GM19035 (cell line): Measurements from ENCODE around the gene LUC7L3.
"Not testable (repeated sequence)": the region's sequence is repeated elsewhere in the genome, so short reads cannot be mapped to it uniquely, and the experiment has no call there.

Experiments used
- ATAC-seq: cut with Tn5 transposase; IDR thresholded peaks from one replicate; pipeline ENCODE4 v1.9.1; 2021; ENCODE audit not compliant: unreplicated experiment

Gene LUC7L3

GRCh38 chr17:50781167-50781566, 61.8 kb downstream of the LUC7L3 start:
- no peak for ATAC-seq

- no peak for ATAC-seq
Observed at GRCh38 chr17:50783193-50783660, 63.8 kb downstream of the LUC7L3 start.

GRCh38 chr17:50783905-50784304, 64.5 kb downstream of the LUC7L3 start:
- ATAC-seq: no peak

GRCh38 chr17:50785126-50785525, 65.7 kb downstream of the LUC7L3 start:
- no peak for ATAC-seq

- ATAC-seq: no peak
Observed at GRCh38 chr17:50785946-50786570, 66.7 kb downstream of the LUC7L3 start.

- no peak for ATAC-seq
Observed at GRCh38 chr17:50787106-50787505, 67.7 kb downstream of the LUC7L3 start.

- no peak for ATAC-seq
Observed at GRCh38 chr17:50790618-50791017, 71.2 kb downstream of the LUC7L3 start.

GRCh38 chr17:50792132-50792531, 72.7 kb downstream of the LUC7L3 start:
- no peak for ATAC-seq

GRCh38 chr17:50793007-50793406, 73.6 kb downstream of the LUC7L3 start:
- ATAC-seq: no peak

GRCh38 chr17:50794361-50794760, 75.0 kb downstream of the LUC7L3 start:
- no peak for ATAC-seq

GRCh38 chr17:50797135-50797810, 77.9 kb downstream of the LUC7L3 start:
- ATAC-seq: no peak

- no peak for ATAC-seq
Observed at GRCh38 chr17:50798424-50799288, 79.3 kb downstream of the LUC7L3 start.

- ATAC-seq: no peak
Observed at GRCh38 chr17:50799582-50799981, 80.2 kb downstream of the LUC7L3 start.

- ATAC-seq: no peak
Observed at GRCh38 chr17:50800196-50800700, 80.8 kb downstream of the LUC7L3 start.

- no peak for ATAC-seq
Observed at GRCh38 chr17:50802609-50803571, 83.5 kb downstream of the LUC7L3 start.

GRCh38 chr17:50803676-50804075, 84.3 kb downstream of the LUC7L3 start:
- no peak for ATAC-seq

- ATAC-seq: not testable (repeated sequence)
Observed at GRCh38 chr17:50804749-50805475, 85.5 kb downstream of the LUC7L3 start.

GRCh38 chr17:50805486-50805885, 86.1 kb downstream of the LUC7L3 start:
- no peak for ATAC-seq
